GM21381 (cell line): Measurements from ENCODE around the gene GCNT2.
"Not testable (repeated sequence)": the region's sequence is repeated elsewhere in the genome, so short reads cannot be mapped to it uniquely, and the experiment has no call there.

ENCODE experiments used
- ATAC-seq: cut with Tn5 transposase; IDR thresholded peaks from one replicate; pipeline ENCODE4 v1.9.1; 2021; ENCODE audit warnings: mild to moderate bottlenecking, moderate library complexity; ENCODE audit not compliant: unreplicated experiment

The GCNT2 gene

DNA sequence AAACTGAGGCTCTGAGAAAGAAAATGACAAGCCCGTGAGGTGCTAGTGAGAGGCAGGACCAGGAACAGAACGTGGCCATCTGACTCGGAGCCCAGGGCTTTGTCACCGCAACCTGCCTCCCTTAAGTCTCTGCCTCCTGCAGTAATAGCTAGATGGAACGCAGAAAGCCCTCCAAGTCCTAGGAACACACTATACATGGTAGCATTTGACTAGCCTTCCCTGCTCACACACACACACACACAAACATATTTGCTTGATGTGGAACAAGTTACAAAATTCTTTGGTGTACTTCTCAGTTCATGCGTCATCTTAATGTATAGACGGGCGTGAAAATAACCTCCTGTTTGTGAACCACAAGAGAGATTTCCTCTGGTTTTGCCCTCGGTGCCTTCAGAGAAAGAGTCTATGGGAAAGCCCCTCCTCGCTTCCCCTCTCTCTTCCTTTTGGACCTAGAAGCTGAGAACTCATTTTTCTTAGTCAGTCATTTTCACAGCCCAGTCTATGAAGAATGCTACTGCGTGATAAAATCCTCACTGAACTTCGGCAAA is 134.4 kb downstream of the GCNT2 start:
- ATAC-seq: no peak

DNA sequence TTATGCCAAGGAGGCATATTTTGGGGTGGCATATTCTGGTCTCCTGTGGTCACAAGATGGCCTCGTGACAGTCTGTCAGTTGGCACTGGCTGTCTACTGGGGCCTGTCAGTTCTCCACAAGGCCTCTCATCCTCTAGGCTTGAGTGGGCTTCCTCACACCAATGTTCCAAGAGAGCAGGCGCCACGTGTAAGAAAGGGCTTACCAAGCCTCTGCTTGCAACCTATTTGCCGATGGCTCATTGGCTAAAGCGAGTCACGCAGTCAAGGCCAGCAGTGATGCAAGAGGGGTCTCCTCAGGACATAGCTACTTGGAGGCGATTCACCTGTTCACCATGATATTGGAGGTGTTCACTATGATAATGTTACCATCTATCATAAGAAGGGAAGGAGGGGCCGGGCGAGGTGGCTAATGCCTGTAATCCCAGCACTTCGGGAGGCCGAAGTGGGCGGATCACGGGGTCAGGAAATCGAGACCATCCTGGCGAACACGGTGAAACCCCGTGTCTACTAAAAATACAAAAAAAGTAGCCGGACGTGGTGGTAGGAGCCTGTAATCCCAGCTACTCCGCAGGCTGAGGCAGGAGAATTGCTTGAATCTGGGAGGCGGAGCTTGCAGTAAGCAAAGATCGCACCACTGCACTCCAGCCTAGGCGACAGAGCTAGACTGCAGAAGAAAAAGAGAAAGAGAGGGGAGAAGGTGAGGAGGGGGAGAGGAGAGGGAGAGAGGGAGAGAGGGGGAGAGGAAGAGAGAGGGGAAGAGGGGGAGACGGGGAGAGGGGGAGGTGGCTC is 138.0 kb downstream of the GCNT2 start:
- no peak for ATAC-seq

DNA sequence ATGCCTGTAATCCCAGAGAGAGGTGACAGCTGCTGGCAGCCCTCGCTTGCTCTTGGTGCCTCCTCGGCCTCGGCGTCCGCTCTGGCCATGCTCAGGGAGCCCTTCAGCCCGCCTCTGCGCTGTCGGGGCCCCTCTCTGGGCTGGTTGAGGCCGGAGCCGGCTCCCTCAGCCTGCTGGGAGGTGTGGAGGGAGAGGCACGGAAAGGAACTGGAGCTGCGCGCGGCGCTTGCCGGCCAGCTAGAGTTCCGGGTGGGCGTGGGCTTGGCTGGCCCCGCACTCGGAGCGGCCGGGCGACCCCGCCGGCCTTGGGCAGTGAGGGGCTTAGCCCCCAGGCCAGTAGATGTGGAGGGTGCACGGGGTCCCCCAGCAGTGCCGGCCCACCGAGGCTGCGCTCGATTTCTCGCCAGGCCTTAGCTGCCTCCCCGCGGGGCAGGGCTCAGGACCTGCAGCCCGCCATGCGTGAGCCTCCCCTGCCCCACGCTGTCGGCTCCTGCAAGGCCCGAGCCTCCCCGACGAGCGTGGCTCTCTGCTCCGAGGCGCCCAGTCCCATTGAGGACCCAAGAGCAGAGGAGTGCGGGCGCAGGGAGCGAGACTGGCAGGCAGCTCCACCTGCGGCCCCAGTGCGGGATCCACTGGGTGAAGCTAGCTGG is 138.7 kb downstream of the GCNT2 start:
- no peak for ATAC-seq

DNA sequence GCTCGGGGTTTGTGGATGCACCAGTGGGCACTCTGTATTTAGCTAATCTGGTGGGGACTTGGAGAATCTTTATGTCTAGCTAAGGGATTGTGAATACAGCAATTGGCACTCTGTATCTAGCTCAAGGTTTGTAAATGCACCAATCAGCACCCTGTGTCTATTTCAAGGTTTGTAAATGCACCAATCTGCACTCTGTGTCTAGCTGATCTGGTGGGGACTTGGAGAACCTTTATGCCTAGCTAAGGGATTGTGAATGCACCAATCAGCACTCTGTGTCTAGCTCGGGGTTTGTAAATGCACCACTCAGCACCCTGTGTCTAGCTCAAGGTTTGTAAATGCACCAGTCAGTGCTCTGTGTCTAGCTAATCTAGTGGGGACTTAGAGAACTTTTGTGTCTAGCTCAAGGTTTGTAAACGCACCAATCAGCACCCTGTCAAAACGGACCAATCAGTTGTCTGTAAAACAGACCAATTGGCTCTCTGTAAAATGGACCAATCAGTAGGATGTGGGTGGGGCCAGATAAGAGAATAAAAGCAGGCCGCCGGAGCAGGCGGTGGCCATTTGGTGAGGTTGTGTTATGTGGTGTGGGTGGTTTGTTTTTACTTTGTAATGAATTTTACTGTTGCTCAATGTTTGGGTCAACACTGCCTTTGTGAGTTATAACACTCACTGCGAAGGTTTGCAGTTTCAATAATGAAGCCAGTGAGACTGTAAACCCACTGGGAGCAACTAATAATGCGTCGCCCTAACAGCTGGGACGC is 139.5 kb downstream of the GCNT2 start:
- ATAC-seq: not testable (repeated sequence)

DNA sequence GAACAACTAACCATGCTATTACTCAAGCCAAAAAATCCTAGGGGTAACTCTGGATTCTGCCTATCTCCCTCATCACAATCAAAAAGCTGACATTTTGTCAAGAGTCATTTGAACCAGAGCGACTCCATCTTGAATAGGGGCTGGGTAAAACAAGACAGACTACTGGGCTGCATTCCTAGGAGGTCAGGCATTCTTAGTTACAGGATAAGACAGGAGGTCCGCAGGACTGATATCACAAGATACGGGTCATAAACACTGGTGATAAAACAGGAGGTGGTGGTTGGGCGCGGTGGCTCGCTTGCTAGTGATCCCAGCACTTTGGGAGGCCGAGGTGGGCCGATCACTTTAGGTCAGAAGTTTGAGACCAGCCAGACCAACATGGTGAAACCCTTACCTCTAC is 141.1 kb downstream of the GCNT2 start:
- no peak for ATAC-seq

DNA sequence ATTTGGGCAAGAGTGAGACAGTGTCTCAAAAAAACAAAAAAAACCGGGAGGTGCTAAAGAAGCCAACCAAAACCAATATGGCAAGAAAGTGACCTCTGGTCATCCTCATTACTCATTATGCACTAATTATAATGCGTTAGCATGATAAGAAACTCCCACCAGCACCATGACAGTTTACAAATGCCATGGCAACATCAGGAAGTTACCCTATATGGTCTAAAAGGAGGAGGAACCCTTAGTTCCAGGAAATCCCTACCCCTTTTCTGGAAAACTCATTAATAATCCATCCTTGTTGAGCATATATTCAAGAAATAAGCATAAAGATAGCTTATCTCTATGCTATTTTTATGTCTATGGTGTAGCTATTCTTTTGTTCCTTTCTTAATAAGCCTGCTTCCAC is 141.6 kb downstream of the GCNT2 start:
- no peak for ATAC-seq

DNA sequence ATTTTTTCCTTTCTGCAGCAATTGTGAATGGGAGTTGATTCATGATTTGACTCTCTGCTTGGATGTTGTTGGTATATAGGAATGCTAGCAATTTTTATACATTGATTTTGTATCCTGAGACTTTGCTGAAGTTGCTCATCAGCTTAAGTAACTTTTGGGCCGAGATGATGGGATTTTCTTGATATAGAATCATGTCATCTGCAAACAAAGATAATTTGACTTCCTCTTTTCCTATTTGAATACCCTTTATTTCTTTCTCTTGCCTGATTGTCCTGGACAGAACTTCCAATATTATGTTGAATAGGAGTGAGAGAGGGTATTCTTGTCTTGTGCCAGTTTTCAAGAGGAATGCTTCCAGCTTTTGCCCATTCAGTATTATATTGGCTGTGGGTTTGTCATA is 144.4 kb downstream of the GCNT2 start:
- not testable (repeated sequence) for ATAC-seq

DNA sequence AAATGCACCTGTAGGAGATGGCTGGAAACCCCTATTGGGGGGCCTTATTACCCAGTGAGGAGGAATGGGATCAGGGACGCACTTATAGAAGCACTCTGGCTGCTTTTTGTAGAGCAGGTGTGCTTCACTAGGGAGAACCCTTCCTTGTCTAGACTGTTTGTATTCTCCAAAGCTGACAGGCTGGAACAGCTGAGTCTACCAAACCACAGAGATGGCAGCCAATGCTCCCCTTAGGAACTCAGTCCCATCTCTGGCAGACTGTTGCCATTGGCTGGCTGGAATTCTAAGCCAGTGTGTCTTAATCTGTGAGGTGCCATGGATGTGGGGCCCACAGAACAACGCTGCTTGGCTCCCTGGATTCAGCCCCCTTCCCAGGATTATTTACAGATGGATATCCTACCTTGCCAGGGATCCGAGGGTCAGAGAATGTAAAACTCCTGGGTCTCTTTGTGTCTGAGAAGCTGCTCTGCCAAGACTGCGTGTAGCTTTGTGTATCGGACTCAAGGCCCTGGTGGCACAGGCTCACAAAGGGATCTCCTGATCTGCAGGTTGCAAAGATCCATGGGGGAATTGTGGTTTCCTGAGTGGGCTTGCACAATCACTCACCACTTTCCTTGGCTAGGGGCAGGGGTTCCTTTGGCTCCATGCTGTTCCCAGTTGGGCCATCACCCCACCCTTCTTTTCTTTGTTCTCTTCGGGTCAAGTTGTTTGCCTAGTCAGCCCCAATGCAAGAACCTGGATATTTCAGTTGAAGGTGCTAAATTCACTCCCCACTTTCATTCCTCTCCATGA is 147.2 kb downstream of the GCNT2 start:
- ATAC-seq: no peak

DNA sequence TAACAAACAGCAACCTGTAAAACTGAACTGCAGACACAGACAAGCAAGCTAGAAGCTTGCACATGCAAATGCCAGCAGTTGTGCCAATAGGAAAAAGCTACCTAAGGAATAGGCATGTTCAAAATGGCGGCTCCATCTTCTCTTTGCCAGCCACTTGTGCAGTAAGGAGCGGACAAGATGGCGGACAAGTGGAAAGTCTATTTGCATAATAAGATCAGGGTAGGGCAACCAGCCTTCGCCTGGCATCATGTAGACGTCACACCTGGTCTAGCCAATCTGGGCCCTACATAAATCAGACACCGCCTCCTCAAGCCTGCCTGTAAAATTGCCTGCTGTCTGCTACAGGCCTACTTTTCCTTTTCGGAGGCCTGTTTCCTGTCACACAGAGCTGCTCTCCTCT is 155.3 kb downstream of the GCNT2 start:
- no peak for ATAC-seq

DNA sequence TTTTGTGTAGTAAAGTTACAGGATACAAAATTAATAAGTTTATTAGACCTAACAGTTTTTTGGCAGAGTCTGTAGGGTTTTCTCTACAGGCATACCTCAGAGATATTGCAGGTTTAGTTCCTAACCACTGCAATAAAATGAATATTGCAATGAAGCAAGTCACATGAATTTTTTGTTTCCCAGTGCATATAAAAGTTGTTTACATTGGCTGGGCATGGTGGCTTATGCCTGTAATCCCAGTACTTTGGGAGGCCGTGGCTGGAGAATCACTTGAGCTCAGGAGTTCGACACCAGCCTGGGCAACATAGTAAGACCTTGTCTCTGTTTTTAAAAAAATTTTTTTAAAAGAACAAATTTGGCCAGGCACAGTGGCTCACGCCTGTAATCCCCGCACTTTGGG is 157.3 kb downstream of the GCNT2 start:
- no peak for ATAC-seq
